ENCODE results near the gene ECI2.
"Not testable (repeated sequence)": the region's sequence is repeated elsewhere in the genome, so short reads cannot be mapped to it uniquely, and the experiment has no call there.

ECI2 gene

DNA sequence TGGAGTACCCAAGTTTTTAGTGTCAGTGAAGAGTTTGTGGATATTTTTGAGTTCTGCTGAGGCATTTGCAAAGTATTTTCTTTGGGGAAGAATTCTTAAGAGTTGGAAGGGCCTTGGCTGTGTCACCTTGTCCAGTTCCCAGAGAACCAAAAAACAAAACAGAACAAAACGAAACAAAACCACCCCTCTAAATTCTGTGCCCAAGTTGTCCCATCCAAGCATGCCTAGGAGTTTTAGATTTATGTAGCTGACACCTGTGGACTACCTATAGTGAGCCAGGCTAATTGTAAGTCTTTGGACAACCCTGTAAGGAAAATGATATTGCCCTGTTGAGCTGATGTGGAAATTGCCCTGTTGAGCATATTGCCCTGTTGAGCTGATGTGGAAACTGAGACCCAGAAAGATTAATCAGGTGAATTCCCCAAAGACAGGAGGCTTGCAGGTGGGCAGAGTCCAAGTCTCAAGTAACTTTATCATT lies 1.0 kb upstream of the ECI2 start:
- no peak for DNase-seq

DNA sequence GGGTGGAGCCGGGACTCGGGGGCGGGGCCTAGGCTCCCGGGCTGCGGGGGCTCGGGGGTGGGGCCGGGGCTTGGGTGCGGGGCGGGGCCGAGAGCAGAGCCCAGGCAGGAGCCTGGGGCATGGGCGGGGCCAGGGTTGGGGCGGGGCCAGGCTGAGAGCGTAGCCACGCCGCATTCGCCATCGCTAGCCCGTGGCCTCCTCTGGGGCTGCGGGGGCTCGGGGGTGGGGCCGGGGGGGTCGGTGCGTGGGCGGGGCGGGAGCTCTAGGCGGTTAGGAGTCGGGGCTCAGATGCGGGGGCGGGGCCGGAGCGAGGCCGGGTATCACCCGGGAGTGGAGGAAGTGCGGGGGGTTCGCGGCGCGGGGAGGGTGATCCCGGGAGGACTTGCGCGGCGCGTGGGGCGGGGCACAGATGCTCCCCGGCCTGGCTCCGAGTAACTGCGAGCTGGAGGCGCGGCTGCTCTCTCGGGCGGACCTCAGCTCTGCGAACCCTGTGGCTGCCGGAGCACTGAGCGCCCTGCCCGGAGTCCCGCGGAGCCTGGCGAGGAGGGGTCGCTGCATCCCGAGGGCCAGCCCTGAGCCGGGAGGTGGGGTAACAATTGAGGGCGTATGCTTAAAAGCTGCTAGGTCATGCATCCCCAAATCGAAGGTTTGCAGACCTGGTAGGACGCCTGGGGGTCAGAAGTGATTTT lies 434 bp upstream of the ECI2 start:
- peak; percentile 61 for DNase-seq

DNA sequence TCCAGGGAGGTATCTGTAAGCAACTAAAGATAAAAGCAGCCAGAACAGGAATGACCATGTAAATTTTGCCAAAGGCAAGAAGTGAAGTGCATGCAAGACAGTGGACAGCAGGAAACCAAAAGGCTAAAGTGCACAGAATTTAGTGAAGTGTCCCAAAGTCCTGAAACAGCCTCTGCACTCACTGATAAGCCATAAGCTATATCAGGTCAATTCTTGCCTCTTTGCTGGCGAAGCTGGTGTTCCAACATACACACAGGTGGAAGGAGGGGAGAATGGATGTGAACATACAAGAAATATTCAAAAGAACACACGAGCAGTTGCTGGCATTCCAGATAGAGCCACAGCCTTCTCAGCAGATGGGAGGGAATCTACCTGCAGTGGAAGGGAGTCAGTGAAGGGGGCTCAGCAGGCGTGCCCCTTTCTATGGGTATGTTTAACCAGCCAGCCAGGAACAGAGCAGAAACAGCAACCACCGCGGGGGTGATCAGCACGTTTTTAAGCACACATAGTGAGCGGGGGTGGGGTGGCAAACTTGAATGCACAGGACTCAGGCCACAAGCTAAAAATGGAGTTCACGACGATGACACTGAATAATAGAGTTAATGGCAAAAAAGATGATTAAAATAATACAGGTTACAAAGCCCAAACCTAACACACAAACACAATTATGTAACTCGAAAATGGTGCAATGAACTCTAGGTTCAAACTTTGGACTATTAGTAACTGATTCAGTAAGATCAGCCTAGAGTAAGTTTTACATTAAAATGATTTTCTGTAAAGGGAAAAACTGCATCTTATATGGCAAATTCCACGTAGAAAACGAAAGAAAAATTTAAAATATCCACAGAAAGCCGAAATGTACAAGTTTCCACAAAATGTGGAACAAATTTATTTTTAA lies 1.2 kb downstream of the ECI2 start:
- DNase-seq = no peak

DNA sequence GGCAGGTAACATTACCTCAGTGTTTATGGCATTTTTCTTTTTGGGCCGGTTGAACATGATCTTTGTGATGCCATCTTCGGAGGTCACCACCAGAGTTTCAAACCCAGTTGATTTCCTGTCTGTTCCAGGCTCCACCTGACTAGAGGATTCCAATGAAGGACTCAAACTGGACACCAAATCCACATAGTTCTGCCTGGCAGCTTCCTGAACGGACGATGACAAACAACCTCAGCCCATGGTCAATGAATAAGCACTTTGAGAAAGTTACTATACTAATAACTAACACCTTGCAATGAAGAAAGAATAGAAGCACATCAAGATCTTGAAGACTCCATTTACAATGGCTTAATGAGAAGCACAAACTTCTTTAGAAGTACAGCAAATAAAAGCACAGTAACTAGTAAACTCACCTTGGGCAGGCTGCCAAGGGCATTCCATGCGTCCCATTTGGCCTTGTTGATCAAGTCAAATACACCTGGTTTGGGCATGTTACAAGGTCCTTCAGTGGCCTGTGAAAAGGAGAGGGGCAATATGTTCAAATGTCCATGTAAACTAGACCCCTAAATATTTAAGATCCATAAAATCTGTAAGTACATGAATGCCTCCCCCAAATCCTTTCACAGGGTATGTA lies 4.9 kb downstream of the ECI2 start:
- DNase-seq = no peak

DNA sequence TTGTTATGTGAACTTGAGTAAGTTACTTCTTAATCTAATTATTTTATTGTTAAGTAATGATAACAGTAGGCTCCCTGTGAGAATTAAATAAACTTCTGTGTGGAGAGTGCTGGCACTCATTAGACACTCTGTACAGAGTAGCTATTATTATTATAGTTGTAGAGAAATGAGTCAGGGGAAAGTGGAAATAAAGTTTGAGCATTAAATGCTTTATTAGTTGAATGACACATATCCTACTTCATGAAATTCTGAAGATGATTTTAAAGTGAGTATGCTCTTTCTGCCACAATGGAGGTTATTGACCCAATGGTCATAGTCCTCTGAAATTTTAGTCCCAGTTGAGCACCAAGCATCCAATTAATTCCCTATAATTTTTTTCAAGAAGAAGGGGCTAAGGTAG lies 5.9 kb downstream of the ECI2 start:
- DNase-seq = no peak

DNA sequence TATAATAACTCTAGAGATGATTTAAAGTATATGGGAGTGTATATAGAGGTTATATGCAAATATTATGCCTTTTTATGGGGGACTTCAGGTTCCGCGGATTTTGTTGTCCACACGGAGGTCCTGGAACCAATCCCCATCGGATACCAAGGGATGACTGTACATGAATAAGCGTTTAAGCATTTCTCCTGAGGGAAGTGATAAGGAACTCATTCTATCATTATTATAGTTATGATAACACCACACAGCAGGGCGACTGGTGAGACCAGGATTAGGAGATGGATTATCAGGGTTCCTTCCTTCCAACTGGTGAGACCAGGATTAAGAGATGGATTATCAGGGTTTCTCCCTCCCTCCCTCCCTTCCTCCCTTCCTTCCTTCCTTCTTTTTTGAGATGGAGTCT lies 6.6 kb downstream of the ECI2 start:
- no peak for DNase-seq

DNA sequence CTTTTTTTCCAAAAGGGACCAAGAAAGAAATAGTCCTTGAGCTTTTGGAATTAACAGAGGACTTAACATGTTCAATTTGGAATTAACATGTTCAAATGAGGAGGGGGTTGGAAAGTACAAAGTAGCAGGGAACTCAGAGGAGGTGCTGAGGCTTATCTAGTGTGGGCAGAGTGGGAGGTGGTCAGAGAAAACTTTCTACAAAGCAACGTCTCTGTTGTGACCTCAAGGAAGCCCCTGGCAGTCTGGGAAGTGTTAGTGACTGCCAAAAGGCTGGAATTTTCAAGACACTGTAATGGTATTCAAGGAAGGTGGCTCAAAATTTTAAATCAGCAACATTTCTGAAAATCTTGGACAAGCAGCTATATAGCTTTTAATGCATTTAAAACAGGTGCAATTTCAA lies 7.3 kb downstream of the ECI2 start:
- DNase-seq = no peak

DNA sequence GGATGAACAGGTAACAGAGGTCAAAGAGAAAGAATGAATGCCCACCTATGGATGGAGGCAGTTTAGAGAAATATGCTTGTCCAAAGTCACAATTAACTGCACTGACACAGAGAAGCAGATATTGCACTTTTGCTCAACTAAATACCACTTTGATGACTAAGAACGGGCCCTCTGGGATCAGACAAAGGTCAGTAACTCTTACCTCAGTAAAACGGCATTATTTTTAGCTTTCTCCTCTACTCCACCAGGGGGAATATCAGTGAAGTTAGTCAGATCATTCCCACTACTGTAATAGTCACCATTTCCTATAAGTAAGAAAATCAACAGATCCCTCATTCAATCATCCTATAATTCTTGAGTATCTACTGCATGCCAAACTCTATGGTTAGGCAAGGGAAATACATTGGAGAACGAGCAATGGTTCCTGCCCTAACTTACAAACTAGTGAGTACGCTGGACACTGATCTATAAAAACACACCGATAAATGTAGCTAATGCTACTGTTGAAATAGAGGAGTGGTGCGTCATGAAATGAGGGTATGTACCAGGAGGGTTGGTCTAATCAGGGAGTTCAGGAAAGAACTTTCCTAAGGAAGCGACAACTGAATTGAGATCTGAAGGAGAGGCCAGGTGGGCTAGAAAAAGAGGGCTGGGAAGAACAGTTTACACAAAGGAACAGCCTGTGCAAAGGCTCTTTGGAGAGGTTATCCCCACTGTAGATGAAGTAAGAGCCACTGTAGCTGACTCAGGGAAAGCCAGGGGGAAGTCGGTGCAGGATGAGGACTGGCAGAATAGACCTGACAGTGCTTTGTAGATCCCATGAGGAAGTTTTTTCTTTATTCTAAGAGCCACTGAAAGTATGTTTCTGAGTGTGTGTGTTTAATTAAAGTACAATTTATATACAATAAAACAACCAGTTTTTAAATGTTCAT lies 9.2 kb downstream of the ECI2 start:
- DNase-seq = no peak

DNA sequence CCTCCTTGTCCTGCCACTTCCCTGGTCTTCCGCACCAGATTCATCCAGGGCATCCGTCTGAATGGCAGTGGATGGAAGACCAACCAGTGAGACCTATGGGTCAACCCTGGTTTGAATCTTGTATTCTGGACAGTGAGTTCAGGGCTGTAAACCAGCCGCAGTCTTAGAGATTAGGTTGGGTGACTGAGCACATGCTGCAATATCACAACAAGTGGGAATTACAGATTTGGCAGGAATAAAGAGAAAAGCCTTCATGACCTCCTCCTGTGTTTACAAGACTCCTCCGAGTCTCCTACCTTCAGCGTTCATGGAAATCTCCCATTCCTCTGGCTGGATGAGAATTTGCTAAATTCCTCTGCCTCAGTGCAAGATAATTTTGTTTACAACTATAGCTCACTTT lies 9.9 kb downstream of the ECI2 start:
- DNase-seq = no peak

DNA sequence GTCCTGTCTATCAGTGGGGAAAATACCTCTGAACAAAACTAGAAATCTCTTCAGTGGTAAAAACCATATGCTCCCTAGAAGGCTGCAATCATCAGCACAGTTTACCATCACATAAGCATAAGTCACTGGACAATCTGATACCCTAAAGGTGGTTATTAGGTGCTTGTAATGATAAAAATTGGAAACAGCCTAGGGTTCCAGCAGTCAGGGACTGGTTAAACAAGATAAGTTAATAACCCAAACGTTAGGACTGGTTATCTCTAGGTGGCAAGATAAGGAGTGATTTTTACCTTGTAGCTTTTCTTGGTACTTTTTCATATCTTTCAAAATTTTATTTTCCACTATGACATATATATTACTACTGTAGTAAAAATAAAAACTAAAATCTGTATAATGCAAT lies 11.0 kb downstream of the ECI2 start:
- DNase-seq = no peak

DNA sequence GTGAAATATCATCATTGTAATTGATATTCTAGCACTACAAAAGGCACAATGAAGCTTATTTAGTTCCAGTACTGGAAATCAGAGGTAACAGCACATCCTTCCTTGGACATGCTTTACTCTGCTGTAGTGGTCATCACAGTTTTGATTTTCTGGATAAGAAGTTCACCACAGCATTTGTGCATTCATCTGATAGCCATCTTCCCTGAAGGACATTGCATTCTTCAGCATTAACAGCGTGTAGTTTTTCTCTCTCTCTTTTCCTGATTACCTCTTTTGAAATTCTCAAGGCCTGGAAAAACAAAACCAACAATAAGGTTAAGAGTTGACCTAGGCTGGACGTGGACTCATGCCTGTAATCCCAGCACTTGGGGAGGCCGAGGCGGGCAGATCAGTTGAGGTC lies 19.6 kb downstream of the ECI2 start:
- no peak for DNase-seq

DNA sequence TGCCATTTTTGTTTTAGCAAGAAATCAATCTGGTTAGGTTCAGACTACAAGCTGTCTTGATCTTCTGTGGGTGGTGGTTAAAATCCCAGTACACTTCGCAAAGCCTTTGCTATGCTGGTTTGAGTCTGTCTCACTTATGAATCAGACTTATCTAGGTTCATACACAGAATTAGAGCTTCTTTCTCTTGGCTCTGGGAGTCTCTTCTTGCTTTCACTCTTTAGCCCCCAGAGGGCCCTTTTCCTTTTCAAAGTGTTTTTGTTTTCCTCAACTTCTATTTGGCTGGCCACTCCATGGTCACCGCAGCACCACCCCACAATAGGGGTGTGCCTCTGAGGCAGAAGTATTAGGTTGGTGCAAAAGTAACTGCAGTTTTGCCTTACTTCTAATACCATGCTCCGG lies 21.3 kb downstream of the ECI2 start:
- DNase-seq = no peak

DNA sequence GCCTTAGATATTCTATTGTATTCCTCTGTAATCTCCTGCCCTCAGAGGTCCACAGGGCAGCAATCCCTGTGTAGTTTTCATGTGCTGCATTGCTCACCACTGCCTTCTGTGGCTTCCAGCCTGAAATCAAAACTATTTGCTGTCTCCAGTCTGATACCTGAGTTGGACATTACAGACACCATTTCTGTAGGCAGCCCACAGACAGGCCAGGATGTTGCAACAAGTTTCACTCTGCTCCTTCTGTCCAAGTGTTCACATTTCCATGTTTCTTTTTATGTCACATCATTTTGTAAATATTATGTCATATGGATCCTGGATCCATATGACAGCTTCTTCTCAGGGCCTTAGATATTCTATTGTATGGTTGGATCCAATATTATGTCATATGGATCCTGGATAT lies 21.7 kb downstream of the ECI2 start:
- DNase-seq = no peak

DNA sequence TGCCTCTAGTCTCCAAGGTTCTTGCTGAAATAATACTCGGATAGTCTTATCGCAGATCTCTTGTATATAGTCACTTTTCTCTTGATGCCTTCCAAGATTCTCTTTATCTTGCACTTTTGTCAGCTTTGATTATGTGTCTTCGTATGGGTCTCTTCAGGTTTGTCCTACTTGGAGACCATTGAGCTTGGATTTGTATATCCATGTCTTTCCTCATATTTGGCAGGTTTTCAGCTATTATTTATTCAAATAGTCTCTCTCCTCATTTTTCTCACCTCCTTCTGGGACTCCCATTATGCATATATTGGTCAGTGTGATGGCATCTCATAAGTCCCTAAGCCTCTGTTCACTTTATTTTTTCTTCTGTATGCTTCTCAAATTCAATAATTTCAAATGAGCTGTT lies 23.0 kb downstream of the ECI2 start:
- no peak for DNase-seq

DNA sequence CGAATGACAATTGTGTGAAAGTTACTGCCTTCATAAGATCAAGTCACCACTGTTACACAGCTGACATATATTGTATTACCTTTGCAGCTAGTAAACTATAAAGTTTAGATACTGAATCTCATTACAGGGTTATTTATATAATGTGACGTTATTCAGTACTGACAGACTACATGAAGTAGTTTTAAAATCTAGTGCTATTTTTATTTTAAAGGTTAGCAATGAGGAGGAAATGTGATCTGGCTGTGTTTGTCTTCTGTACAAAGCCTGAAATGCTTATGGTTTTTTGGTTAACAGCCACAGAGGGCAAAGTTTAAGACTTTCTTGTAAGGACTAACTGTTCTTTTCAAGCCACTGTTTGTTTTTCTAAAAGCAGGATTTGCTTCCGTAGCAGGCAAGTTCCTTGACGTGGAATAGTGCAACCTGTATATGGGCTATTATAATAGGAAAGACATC lies 26.0 kb downstream of the ECI2 start:
- DNase-seq = not testable (repeated sequence)

DNA sequence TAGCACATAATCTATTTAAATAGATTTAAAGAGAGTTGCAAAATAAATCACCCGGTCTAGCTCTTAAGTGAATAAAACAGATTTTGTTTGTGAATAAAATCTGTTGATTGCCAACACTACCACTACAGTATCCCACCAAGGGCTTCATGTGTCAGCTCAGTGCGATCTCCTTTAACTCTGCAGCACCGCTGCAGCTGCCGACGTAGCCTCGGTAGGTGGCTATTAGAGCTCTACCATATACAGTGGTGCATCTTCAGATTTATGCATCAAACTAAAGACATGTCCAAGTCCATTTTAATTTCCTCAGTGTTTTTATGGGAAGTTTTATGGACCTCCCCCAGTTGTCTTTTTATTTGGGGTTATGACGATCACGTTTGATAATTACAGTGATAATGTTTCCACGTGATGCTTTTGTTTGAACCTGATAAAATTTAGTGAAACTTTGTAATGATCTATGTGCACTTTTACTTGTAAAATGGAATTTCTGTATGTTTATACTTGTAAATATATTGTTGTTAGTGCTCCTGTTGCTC lies 26.7 kb downstream of the ECI2 start:
- DNase-seq = no peak

DNA sequence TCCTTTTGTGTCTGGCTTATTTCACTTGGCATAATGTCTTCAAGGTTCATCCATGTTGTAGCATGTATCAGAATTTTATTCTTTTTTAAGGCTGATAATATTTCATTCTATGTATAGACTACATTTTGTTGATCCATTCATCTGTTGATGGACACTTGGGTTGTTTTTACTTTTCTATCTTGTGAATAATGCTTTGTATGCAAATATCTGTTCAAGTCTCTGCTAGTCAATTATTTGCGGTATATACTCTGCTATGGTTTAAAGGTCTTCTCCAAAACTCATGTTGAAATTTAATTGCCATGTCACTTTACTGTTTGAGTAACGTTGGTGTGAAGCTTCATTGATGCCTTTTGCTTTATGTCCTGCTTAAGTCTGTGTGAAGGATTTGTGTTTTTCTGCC lies 27.5 kb downstream of the ECI2 start:
- DNase-seq = no peak

DNA sequence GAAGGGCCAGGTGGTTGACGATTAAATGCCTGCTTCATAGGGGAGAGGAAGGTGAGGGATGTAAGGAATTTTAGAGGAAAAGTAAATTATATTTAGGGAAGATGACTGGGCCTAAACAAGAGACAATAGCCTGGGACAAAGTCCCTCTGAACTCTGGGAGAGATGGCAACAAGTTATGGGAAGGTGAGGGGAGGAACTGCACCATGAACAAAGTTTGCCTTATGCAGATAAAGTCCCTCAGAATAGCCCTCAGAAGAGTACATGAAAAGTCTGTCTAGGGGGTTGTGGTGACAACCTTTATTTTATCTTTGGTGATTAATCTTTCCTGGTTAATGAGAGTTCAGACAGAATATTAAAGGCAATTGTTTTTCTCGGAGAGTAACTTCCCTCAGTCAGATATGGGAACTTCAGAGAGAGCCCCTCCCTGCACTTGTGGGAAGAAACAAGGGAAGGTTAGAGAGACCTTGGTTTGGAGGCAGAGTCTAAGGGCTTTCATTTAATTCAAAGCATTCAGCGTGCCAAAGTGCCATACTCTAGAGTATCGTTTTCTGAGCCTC lies 29.3 kb downstream of the ECI2 start:
- DNase-seq = no peak

DNA sequence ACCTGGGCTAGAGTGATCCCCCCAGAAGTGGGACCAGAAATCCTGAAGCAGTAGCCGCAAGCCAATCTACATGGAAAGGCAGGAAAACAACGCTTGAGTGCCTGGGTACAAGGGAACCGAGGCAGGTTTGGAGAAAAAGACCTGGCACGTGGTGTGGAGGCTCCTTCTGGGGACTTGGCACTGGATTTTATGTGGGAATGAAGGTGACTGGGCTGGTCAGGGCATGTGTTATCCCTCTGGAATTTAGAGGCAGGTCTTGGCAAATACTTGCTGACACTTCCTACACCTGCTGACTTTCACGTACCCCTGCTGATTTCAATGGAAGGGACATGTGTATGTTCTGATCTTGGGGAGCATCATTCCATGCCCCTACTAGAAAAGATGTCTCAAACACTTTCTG lies 31.4 kb downstream of the ECI2 start:
- DNase-seq = no peak

DNA sequence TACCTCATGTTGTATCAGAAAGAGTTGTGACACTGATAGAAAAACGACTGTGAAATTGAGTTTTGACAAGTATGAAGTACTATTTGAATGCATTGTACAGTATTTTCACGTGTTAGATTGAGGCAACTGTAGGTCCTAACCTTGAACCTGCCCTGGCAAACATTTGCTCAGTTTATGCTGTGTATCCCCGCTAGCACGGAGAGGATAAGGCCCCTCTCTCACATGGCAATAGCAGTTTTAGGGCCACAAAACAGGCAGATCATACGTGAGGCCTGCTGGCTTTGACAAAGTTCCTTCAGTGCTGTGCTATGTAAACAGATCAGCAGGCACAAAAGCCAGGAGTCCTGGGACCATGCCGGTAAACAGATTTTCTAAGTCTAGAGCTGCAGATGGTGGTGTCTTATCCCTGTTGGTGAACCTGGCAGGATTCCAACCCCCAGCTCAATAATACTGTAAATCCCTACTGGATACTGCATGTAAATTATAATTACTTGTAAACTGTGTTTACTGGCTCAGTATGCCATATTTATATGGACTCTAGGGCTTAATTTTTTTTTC lies 32.6 kb downstream of the ECI2 start:
- DNase-seq = no peak

DNA sequence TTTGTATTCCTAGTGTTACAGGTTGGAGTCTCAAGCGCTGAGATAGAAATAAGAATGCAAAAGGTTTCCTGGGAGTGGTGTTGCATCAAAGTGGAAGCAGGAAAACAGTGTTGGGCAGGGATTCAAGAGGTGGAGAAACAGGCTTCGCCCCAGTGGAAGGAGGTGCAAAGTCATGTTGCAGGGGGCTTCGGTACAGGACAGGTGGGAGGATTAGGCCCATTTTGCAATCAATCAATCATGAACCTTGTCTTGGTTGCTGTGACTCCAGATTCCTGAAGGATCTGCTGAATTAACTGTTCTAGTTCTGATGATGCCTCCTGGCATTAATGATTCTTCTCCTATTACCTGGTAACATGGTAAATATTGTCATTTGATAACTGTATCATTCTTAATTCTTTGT lies 34.1 kb downstream of the ECI2 start:
- DNase-seq = no peak

DNA sequence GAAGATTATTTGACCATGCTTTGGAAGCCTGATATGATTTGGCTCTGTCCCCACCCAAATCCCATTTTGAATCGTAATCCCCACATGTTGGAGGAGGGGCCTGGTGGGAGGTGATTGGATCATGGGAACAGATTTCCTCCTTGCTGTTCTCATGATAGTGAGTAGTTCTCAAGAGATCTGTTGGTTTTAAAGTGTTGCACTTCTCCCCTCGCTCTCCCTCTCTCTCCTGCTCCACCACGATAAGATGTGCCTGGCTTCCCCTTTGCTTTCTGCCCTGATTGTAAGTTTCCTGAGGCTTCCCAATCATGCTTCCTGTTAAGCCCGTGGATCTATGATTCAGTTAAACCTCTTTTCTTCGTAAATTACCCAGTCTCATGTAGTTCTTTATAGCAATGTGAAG lies 34.7 kb downstream of the ECI2 start:
- no peak for DNase-seq

All from KG1 (cell line).